Osteoblast (primary cell): ENCODE data around the gene TLK1. TPM values are rescaled to one million over a fixed set of nuclear protein-coding genes. Genes with fewer than 3 reads are reported as not detected.

ENCODE experiments used
- DNase-seq: peaks from one replicate; pipeline ENCODE4 v3.0.0; 2011; ENCODE audit warnings: low spot score, mixed read lengths; ENCODE audit not compliant: insufficient read length; ENCODE audit errors: missing footprints
- H2AFZ ChIP-seq: 2 replicates; pipeline ENCODE4 v1.6.0; 2011; ENCODE audit warnings: mild to moderate bottlenecking, low read length
- H3K27ac ChIP-seq: 2 replicates; pipeline ENCODE4 v1.5.1; 2011; ENCODE audit warnings: mild to moderate bottlenecking, low read depth, low read length, moderate library complexity
- H3K27me3 ChIP-seq: 2 replicates; pipeline ENCODE4 v1.6.0; 2012; ENCODE audit warnings: mild to moderate bottlenecking, control low read depth, inconsistent platforms, low read length, moderate library complexity; ENCODE audit not compliant: insufficient read depth
- H3K36me3 ChIP-seq: 2 replicates; pipeline ENCODE4 v1.5.1; 2011; ENCODE audit warnings: mild to moderate bottlenecking, low read length, control low read depth, moderate library complexity; ENCODE audit not compliant: insufficient read depth
- H3K4me1 ChIP-seq: 2 replicates; pipeline ENCODE4 v1.5.1; 2011; ENCODE audit warnings: mild to moderate bottlenecking, low read length, control low read depth, moderate library complexity; ENCODE audit not compliant: insufficient read depth
- H3K4me2 ChIP-seq: 2 replicates; pipeline ENCODE4 v1.6.0; 2011; ENCODE audit warnings: mild to moderate bottlenecking, low read length; ENCODE audit not compliant: insufficient read depth
- H3K4me3 ChIP-seq: fragments of 200-600 bp; sonication (generic); 3 replicates; pipeline ENCODE4 v1.5.1; 2012; ENCODE audit warnings: mild to moderate bottlenecking, low read length, inconsistent platforms; ENCODE audit not compliant: insufficient read depth
- H3K79me2 ChIP-seq: 2 replicates; pipeline ENCODE4 v1.6.0; 2012; ENCODE audit warnings: mild to moderate bottlenecking, low read length, control low read depth, inconsistent platforms; ENCODE audit not compliant: insufficient read depth
- H3K9me3 ChIP-seq: 2 replicates; pipeline ENCODE4 v1.5.1; 2011; ENCODE audit warnings: low read depth, low read length, control low read depth
- H4K20me1 ChIP-seq: 2 replicates; pipeline ENCODE4 v1.6.0; 2012; ENCODE audit warnings: mild to moderate bottlenecking, low read length, control low read depth; ENCODE audit not compliant: insufficient read depth
- CTCF ChIP-seq: IDR thresholded peaks from 2 replicates; pipeline ENCODE4 v1.5.1; 2011; ENCODE audit warnings: mild to moderate bottlenecking, low read depth, low read length, moderate library complexity; ENCODE audit errors: extremely low read depth
- total RNA-seq: library from RNA; depleted of rRNA; stranded (reverse); fragments of >200 nt; gene quantifications from 2 replicates; pipeline ENCODE4 v1.2.3, GENCODE V29; 2012

The TLK1 gene
- total RNA-seq, 1 donor = 22.1 TPM

GRCh38 chr2:170974304-170974993 lies 186.2 kb downstream of the TLK1 start:
- H3K27ac ChIP-seq = no peak overlapping the region
- peak overlapping the region; percentile 42 for H2AFZ ChIP-seq
- peak; percentile 93 for DNase-seq
- peak overlapping the region; percentile 89 for H3K4me3 ChIP-seq
- H3K79me2 ChIP-seq = no peaks in the 10 kb centered on the region
- no peak for TF ChIP-seq CTCF
- no peaks in the 10 kb centered on the region for H3K36me3 ChIP-seq
- H3K9me3 ChIP-seq = no peaks in the 10 kb centered on the region
- H3K27me3 ChIP-seq = no peaks in the 10 kb centered on the region
- H4K20me1 ChIP-seq = no peaks in the 10 kb centered on the region
- H3K4me2 ChIP-seq = peak overlapping the region; percentile 91
- peaks cover 18% of the 10 kb centered on the region for H3K4me1 ChIP-seq

GRCh38 chr2:170973492-170974303 lies 187.0 kb downstream of the TLK1 start:
- Histone ChIP-seq H3K4me1 (peaks cover 18% of the 10 kb centered on the region), H3K27ac (peak overlapping the region; percentile 83), H2AFZ (peak overlapping the region; percentile 88), H3K79me2 (no peaks in the 10 kb centered on the region), H3K9me3 (no peaks in the 10 kb centered on the region), H3K4me2 (peak overlapping the region; percentile 91), H4K20me1 (no peaks in the 10 kb centered on the region), H3K36me3 (peaks cover 3% of the 10 kb centered on the region), H3K4me3 (peak overlapping the region; percentile 89), H3K27me3 (no peaks in the 10 kb centered on the region)
- DNase-seq = peak; percentile 99
- peak; percentile 65 for TF ChIP-seq CTCF

GRCh38 chr2:170973225-170973491 lies 187.5 kb downstream of the TLK1 start:
- Histone ChIP-seq H3K4me3 (peak overlapping the region; percentile 89), H3K79me2 (no peaks in the 10 kb centered on the region), H3K27ac (peak overlapping the region; percentile 83), H3K36me3 (peaks cover 8% of the 10 kb centered on the region), H3K27me3 (no peaks in the 10 kb centered on the region), H3K4me1 (peaks cover 18% of the 10 kb centered on the region), H3K4me2 (peak overlapping the region; percentile 91), H4K20me1 (no peaks in the 10 kb centered on the region), H2AFZ (no peak overlapping the region), H3K9me3 (no peaks in the 10 kb centered on the region)
- TF ChIP-seq CTCF = no peak
- DNase-seq = no peak
